GM19193 (cell line): ENCODE results near the gene WDR82.
A peak's percentile ranks its signal among the peaks of the same experiment; 100 is the strongest.

Source experiments
- POLR2A ChIP-seq: IDR thresholded peaks from 4 replicates; pipeline ENCODE4 v1.6.1; 2011; ENCODE audit not compliant: insufficient read depth, insufficient read length; ENCODE audit errors: extremely low read depth

WDR82 gene

DNA sequence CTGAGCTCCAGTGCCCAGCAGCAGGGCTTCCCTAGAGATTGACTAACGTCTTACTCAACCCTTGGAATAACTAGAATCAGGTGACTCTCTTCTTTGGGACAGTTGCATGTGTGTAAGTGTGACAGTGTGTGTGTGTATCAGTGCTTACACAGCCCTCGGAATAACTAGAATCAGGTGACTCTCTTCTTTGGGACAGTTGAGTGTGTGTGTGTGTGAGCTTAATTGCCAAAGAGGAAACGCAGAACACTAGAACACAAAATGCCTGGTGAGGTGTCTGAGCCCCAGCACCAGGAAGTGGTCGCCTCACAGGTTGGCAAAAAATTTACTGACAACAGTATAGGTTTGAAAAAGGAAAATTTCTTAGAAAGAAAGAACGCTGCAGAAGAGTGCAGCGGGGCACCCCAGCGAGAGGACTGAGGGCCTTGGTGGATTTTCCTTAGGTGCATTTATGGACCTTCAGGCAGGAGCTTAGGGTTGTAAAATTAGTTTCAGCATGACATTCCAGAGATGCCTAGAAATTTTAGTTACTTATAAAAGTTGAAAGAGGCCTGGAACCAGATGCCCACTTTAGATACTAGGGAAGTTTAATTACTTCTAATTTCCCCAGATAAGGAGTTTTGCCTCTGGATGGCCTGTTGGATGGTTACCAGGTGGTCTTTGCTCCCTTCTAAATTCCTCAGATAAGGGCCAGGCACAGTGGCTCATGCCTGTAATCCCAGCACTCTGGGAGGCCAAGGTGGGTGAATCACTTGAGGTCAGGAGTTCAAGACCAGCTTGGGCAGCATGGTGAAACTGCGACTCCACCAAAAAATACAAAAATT lies 3.7 kb upstream of the WDR82 start:
- no peak for TF ChIP-seq POLR2A

DNA sequence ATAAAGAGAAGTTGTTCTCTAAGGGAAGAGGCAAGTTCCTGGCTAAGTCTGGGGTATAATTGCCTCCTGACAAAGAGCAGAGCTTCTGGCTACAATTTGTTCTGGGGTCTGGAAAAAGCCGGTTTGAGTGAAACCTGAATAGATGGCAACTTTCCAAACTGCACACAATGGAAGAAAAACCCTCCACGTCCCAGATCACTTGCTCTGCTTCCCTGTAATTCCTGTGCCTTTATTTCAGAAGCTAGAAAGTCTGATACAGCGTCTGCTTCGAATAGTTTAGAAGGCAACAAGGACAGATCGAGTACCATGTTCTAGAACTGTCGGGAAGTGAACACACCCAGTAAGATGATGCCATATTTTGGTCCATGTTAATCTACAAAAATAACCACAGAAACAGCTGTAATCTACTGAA lies 1.6 kb upstream of the WDR82 start:
- no peak for TF ChIP-seq POLR2A

DNA sequence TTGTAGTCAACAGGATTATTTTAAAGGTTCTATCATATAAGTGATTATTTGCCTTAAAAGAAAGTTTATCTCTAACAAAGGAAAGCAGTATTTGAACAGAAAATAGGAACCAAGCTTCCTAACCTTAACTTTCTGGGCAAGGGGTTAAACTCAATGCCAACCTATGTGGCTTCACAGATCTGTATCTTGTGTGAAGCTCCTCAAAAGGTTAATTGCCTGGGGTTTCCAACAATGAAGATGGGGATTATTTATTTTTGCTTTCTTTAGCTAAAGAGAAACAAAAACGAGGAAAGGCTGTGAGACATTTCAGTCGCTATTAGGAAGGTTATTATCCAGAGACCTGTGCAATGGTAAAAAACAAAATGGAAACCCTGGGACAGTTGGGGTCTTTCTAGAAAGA lies 1.1 kb upstream of the WDR82 start:
- TF ChIP-seq POLR2A, result no peak

DNA sequence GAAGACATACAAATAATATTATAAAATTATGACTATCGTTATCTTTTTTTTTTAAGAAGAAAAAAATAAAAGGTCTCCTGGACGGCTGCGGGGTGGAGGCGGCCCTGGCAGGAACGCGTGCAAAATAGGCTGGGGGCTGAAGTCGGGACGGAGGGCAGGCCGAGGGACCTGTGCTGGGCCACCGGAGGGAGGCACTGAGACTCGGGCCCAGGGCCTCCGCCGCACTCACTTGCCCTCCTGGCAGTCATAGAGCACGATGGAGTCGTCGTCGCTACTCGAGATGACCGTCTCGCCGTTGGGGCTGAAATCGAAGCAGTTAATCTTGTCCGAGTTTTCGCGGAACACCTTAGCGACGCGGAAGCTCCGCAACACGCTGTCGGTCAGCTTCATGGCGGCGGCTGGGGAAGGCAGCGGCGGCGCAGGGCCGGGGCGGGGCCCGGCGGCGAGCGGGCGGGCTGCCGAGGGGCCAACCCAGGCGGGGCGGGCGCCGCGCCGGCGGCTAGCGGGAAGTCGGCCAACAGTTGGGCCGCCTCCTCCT lies 408 bp downstream of the WDR82 start:
- no peak for TF ChIP-seq POLR2A

DNA sequence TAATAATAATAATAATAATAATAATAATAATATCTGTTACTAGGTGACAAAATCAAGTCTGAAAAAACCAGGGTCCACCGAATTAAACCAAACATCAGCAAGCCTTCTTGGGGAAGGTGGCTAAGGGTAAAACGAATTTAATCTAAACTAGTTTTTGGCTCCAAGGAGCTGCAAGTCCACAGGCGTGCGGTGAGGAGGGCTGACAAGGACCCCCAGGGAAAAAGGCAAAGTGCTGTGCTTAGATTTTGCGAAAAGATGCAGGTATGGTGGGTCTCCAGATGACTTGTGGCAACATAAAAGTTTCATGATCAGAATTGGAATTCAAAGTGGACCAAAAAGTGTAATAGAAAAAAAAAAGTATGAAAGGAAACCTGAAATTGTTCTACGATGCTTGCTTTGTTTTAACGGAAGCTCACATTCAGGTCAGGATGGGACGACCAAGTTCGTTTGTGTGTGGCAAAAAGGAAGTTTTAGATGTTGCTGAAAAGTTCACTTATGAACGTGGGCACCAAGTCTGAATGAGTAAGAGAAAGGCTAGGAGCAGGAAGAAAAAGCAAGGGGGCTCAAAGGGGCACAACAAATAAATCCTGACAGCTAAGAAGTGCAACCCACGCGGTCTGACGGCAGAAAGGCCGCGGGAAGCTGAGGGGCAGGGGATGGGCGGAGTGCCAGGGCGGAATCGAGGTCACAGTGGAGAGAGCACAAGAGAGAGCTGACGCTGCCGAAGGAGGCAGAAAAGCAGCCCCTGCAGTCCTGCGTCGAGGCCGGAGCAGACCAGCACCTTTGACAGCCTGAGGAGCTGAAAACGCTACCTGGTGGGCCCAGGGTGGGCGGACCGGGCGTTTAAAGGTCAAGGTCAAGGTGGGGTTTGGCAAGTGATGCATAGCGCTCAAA lies 1.1 kb downstream of the WDR82 start:
- peak; percentile 75 for TF ChIP-seq POLR2A

DNA sequence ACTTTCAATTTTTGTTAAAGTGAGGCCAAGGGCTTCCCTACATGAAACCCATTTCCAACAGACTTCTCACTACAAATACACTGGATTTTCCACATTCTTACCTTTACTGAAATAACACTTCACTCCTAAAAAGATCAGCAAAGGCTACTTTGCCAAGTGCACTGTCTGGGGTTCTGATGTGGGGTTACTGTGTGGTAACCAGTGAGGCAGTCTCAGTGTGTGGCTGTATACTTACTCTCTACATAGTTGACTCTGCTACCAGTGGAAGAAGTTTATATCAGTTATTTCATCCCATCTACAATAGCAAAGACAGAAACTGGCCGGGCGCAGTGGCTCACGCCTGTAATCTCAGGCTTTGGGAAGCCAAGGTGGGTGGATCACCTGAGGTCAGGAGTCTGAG lies 5.6 kb downstream of the WDR82 start:
- TF ChIP-seq POLR2A, result no peak

DNA sequence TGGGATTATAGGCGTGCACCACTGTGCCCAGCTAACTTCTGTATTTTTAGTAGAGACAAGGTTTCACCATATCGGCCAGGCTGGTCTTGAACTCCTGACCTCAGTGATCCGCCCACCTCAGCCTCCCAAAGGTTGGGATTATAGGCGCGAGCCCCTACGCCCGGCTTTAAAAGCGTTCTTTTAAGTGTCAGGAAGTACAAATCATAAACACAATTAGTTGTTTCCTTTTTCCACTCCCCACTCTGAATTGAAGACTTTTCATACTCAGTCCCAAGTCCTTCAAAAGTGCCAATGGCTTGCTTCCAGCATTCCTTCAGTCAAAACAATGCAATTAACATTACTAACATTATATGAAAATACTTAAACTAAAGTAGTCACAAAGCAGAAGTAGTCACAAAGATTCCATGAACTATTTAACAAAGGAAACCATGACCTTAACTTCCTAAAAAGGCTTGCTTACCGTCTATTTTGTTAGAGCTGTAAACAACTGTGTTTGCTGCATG lies 8.1 kb downstream of the WDR82 start:
- TF ChIP-seq POLR2A, result no peak

DNA sequence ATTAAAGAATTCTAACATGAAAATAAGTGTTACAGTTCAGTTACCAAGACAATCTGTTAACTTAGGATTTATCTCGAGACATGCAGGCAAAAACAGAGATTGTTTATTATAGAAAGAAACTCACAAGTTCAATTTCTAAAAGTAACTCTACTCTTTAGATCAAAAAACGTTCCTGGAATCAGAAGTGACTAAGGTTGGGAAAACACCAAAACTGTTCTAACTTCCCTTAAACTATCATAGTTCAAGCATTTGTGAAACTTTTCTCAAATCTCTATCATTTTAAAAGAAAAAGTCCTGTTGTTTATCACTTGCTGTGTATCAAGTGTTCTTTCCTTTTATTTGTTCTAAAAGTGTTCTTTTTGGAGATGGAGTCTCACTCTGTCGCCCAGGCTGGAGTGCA lies 8.7 kb downstream of the WDR82 start:
- TF ChIP-seq POLR2A, result no peak

DNA sequence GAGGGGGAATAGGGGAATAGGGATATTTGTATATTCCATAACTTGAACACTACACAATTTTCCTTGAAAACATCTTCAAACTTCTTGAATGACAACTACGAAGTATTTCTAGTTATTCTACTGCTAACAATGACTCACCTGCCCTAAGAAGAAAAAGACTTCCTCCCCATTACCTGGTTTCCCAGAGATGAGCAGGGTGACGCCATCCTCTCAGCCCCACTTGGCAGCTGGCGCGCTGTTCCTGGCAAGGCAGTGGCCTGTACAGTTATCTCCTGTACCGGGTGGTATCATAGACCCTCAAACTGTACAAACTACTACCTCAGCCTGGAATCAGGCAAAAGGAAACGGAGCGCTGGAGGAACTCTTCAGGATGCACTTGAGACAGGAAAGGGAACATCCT lies 10.4 kb downstream of the WDR82 start:
- no peak for TF ChIP-seq POLR2A

DNA sequence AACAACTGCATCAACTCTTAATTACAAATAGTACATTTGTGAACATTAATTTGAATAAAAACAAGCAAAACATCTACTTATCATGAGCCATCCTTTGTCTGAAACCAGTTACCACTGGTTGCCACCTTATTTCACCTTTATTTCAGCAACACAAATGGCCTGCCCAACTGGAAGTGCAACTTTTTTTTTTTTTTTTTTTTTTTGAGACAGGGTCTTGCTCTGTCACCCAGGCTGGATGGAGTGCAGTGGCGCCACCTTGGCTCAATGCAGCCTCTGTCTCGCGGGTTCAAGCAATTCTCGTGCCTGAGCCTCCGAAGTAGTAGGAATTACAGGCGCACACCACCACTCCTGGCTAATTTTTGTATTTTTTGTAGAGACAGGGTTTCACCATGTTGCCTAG lies 13.1 kb downstream of the WDR82 start:
- no peak for TF ChIP-seq POLR2A

DNA sequence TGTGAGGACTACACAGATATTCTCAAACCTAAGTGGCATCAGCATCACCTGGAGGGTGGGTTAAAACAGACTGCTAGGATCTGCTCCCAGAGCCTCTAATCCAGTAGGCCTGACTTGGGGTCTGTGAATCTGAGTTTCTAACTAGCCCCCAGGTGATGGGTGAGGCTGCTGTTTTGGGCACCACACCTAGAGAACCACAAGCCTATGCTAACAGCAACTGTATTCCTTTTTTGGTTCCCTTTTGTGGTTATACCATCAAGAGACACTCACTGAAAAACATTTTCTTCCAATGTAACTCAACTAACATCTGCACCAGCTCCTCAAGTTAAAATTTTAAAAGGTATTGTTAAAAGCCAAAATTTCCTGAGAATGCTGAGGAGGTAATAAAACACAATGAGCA lies 16.0 kb downstream of the WDR82 start:
- TF ChIP-seq POLR2A, result no peak

DNA sequence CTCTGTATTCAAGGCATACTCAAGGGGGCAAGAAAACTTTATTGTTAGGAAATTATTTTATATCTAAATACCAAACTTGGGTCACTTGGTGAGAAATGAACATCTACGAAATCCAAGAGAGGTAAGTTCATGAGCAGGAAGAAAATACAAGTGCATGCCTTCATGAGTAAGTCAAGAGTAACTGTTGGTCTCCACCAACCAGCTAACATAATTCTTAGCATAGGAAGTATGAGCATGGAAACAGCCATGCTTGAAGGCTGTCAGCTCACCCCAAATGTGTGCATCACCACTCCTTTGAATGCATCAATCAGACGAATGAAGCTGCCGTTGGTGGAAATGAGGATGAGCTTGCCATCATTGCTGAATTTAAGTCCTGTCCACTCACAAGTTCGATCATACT lies 19.0 kb downstream of the WDR82 start:
- no peak for TF ChIP-seq POLR2A

DNA sequence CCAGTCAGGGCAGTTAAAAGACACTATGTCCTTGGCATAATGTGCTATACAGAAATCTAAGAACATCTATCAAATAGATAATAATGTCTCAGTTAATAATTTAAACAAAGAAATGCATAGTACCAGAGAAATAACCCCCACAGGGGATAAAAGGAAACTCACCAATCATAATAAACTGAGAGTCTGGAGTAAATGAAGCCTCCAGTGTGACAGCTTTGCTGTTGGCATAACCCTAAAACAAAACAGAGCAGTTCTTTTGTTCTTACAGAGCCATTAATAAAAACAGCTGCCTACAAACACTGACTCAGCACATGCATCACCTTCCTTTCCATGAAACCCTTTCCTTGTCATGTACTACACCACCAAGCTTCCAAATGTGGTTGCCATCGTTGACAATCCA lies 19.4 kb downstream of the WDR82 start:
- no peak for TF ChIP-seq POLR2A

DNA sequence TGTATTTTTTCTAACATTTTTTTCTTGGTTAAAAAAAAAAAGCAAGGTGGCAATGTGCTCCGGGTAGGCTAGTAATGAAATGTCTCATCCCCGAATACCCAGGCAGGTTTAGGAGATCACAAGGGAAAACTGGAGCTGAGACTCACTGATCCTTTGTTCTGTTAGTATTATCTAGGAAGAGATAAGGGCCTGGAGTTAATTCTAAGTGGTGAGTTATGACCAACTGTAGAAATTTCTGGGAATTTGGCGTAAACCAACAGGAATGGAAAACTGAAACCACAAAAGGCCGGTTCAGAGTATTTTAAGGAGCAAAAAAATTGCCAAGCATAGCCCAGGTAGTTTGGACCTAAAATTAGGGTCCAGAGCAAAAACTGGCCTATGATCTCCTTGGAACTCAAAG lies 20.5 kb downstream of the WDR82 start:
- no peak for TF ChIP-seq POLR2A

DNA sequence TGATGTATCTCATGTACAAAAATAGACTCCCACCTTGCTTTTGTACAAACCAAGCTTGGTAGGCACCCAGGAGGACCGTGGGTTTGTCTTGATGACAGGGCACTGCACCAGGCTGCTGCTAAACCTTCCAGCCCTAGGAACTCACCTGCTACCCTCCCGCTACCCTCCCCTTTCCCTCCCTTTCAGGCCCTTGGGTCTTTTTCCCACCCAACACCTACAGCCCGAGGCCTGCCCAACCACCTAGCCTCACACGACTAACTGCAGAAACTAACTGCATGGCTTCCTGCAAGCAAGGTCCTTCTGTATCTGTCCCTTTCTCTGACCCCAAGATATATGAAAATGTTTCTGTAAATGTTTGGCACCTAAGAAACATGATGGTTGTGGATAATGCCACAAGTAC lies 21.8 kb downstream of the WDR82 start:
- TF ChIP-seq POLR2A, result no peak

DNA sequence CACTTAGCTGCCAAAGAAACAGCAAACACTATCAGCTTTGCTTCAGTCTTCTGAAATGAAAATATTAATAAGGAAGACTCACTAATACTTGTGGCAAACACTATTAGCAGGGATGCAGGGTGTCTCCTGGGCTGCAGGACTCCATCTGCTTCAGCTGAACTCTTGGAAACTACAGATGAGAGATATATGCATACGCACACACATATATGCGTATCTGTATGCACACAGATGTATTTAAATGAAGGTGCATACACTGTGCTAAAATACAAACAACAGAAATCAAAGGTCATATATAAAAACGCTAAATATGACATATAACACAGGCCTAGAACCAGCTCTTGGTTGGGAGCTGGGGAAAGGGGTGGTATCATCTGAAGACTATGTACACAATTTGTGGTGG lies 22.3 kb downstream of the WDR82 start:
- no peak for TF ChIP-seq POLR2A

DNA sequence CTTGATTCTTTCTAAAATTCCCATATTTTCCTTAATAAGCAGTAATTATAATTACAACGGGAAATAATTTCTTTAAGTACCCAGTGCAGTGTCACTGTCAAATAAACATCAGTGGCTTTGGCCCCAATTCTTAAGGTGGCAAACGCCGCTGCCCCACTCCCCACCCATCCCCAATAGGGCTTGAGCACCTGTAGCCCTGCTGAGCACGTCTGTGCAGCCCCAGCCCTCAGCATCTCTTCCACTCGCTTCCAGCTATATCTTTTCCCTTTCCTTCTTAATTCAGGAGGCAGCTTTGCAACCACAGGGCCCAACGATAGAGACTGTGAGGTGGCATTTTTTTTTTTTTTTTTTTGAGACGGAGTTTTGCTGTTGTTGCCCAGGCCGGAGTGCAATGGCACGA lies 23.8 kb downstream of the WDR82 start:
- TF ChIP-seq POLR2A, result no peak
